Esophagus (tissue), 2 donors: ENCODE results near the gene CFAP54. TPM values are rescaled to one million over a fixed set of nuclear protein-coding genes. Genes with fewer than 3 reads are reported as not detected.

Experiments used
- H3K27ac ChIP-seq, 2 donors: one replicate each; pipeline ENCODE4 v1.5.1; 2013; ENCODE audit warnings: low read depth in 2 of 2, mild to moderate bottlenecking in 2 of 2, inconsistent platforms in 1 of 2, low read length in 1 of 2, moderate library complexity in 1 of 2
- H3K27me3 ChIP-seq, 2 donors: one replicate each; pipeline ENCODE4 v1.6.1; 2013; ENCODE audit warnings: low read length in 2 of 2, control low read depth in 1 of 2, mild to moderate bottlenecking in 1 of 2; ENCODE audit not compliant: insufficient read depth in 2 of 2, control insufficient read depth in 1 of 2
- H3K36me3 ChIP-seq, 2 donors: one replicate each; pipeline ENCODE4 v1.6.1; 2013; ENCODE audit warnings: low read length in 1 of 2; ENCODE audit not compliant: control insufficient read depth in 2 of 2, insufficient read depth in 2 of 2
- H3K4me1 ChIP-seq, 2 donors: one replicate each; pipeline ENCODE4 v1.6.1; 2013; ENCODE audit warnings: low read length in 1 of 2; ENCODE audit not compliant: control insufficient read depth in 2 of 2, insufficient read depth in 2 of 2
- H3K4me3 ChIP-seq, 2 donors: one replicate each; pipeline ENCODE4 v1.5.1; 2013; ENCODE audit warnings: low read length in 2 of 2, mild to moderate bottlenecking in 2 of 2, low read depth in 1 of 2, moderate library complexity in 1 of 2
- H3K9me3 ChIP-seq, 2 donors: one replicate each; pipeline ENCODE4 v1.6.1; 2013; ENCODE audit warnings: mild to moderate bottlenecking in 2 of 2, low read depth in 1 of 2, low read length in 1 of 2, moderate library complexity in 1 of 2; ENCODE audit not compliant: control insufficient read depth in 2 of 2, insufficient read depth in 1 of 2
- WGBS, 2 donors: extraction: QIAGEN DNeasy Blood & Tissue Kit; methylation state at CpG; one replicate each; pipeline ENCODE4 v1.1.7; 2013; 5-methylcytosine and 5-hydroxymethylcytosine counted together
- polyA plus RNA-seq, 2 donors: library from polyadenylated mRNA; stranded (reverse); fragments of 200-250 nt; gene quantifications; one replicate each; pipeline ENCODE4 v1.2.3, GENCODE V29; 2013
- donor health status: healthy with polysubstance abuse.
- donor health status: Bipolar disorder and iron deficiency.

CFAP54 gene
- polyA plus RNA-seq, 2 donors = 0.06 to 0.08 TPM

GRCh38 chr12:96495841-96496545, 6.6 kb downstream of the CFAP54 start:
- Histone ChIP-seq H3K4me1 (no peaks in the 10 kb centered on the region), H3K9me3 (no peaks in the 10 kb centered on the region), H3K36me3 (no peaks in the 10 kb centered on the region), H3K4me3 (no peak overlapping the region), H3K27ac (no peak overlapping the region), H3K27me3 (no peaks in the 10 kb centered on the region)
- 39 to 40% methylated on average over 2 of the region's 2 CpGs for WGBS, 2 donors

GRCh38 chr12:96496944-96497343, 7.6 kb downstream of the CFAP54 start:
- Histone ChIP-seq H3K27me3 (no peaks in the 10 kb centered on the region), H3K27ac (no peak overlapping the region), H3K4me3 (no peak overlapping the region), H3K9me3 (no peaks in the 10 kb centered on the region), H3K36me3 (no peaks in the 10 kb centered on the region), H3K4me1 (no peaks in the 10 kb centered on the region)
- WGBS, 2 donors = 68 to 81% methylated on average over 1 of the region's 1 CpG

GRCh38 chr12:96497855-96498254, 8.5 kb downstream of the CFAP54 start:
- WGBS, 2 donors = 78 to 92% methylated on average over 2 of the region's 2 CpGs
- Histone ChIP-seq H3K4me1 (no peaks in the 10 kb centered on the region), H3K4me3 (no peak overlapping the region), H3K27me3 (no peaks in the 10 kb centered on the region), H3K27ac (no peak overlapping the region), H3K36me3 (no peaks in the 10 kb centered on the region), H3K9me3 (no peaks in the 10 kb centered on the region)

- Histone ChIP-seq H3K27me3 (no peaks in the 10 kb centered on the region), H3K4me1 (no peaks in the 10 kb centered on the region), H3K4me3 (no peak overlapping the region), H3K27ac (peak overlapping the region in 1 of 2 donors; percentile 81), H3K9me3 (no peaks in the 10 kb centered on the region), H3K36me3 (no peaks in the 10 kb centered on the region)
- 22 to 28% methylated on average over 3 of the region's 3 CpGs for WGBS, 2 donors
Observed at GRCh38 chr12:96500693-96501092, 11.3 kb downstream of the CFAP54 start.

- no peak overlapping the region for H3K4me3 ChIP-seq
- H3K9me3 ChIP-seq = no peaks in the 10 kb centered on the region
- no peaks in the 10 kb centered on the region for H3K27me3 ChIP-seq
- H3K4me1 ChIP-seq = no peaks in the 10 kb centered on the region
- no peaks in the 10 kb centered on the region for H3K36me3 ChIP-seq
- WGBS, 2 donors = 39 to 44% methylated on average over 5 of the region's 5 CpGs
- peak overlapping the region; percentile 75 to 81 for H3K27ac ChIP-seq
Observed at GRCh38 chr12:96501133-96501761, 11.9 kb downstream of the CFAP54 start.

- no peaks in the 10 kb centered on the region for H3K36me3 ChIP-seq
- H3K4me1 ChIP-seq = no peaks in the 10 kb centered on the region
- no peak overlapping the region for H3K4me3 ChIP-seq
- peak overlapping the region; percentile 31 to 81 for H3K27ac ChIP-seq
- no peaks in the 10 kb centered on the region for H3K27me3 ChIP-seq
- H3K9me3 ChIP-seq = no peaks in the 10 kb centered on the region
Observed at GRCh38 chr12:96501908-96502307, 12.5 kb downstream of the CFAP54 start.

GRCh38 chr12:96502477-96502876, 13.1 kb downstream of the CFAP54 start:
- H3K27ac ChIP-seq = peak overlapping the region in 1 of 2 donors; percentile 42
- no peaks in the 10 kb centered on the region for H3K27me3 ChIP-seq
- no peaks in the 10 kb centered on the region for H3K9me3 ChIP-seq
- H3K36me3 ChIP-seq = no peaks in the 10 kb centered on the region
- no peaks in the 10 kb centered on the region for H3K4me1 ChIP-seq
- no peak overlapping the region for H3K4me3 ChIP-seq

- Histone ChIP-seq H3K9me3 (no peaks in the 10 kb centered on the region), H3K4me3 (no peak overlapping the region), H3K4me1 (no peaks in the 10 kb centered on the region), H3K27me3 (no peaks in the 10 kb centered on the region), H3K36me3 (no peaks in the 10 kb centered on the region), H3K27ac (no peak overlapping the region)
- WGBS, 2 donors = 89 to 92% methylated on average over 6 of the region's 6 CpGs
Observed at GRCh38 chr12:96502949-96503532, 13.7 kb downstream of the CFAP54 start.

GRCh38 chr12:96503976-96504375, 14.6 kb downstream of the CFAP54 start:
- H3K27me3 ChIP-seq = no peaks in the 10 kb centered on the region
- no peak overlapping the region for H3K4me3 ChIP-seq
- H3K36me3 ChIP-seq = no peaks in the 10 kb centered on the region
- H3K27ac ChIP-seq = no peak overlapping the region
- H3K9me3 ChIP-seq = no peaks in the 10 kb centered on the region
- H3K4me1 ChIP-seq = no peaks in the 10 kb centered on the region

GRCh38 chr12:96506776-96507175, 17.4 kb downstream of the CFAP54 start:
- 95 to 99% methylated on average over 1 of the region's 1 CpG for WGBS, 2 donors
- no peaks in the 10 kb centered on the region for H3K36me3 ChIP-seq
- H3K4me1 ChIP-seq = no peaks in the 10 kb centered on the region
- H3K27ac ChIP-seq = no peak overlapping the region
- no peaks in the 10 kb centered on the region for H3K9me3 ChIP-seq
- no peaks in the 10 kb centered on the region for H3K27me3 ChIP-seq
- H3K4me3 ChIP-seq = no peak overlapping the region
